Measurements from ENCODE around the gene DNAH1.
"Not testable (repeated sequence)": the region's sequence is repeated elsewhere in the genome, so short reads cannot be mapped to it uniquely, and the experiment has no call there.

The DNAH1 gene

GRCh38 chr3:52284051-52284450 is 32.1 kb upstream of the DNAH1 start:
- peak overlapping the region; percentile 24 for H3K27ac Mint-ChIP-seq
- not testable (repeated sequence) for H3K9me3 Mint-ChIP-seq, H3K36me3 Mint-ChIP-seq, ATAC-seq, H3K4me3 Mint-ChIP-seq, H3K27me3 Mint-ChIP-seq
- H3K4me1 Mint-ChIP-seq: peaks cover 20% of the 10 kb centered on the region

GRCh38 chr3:52286777-52287110 is 29.4 kb upstream of the DNAH1 start:
- Mint-ChIP-seq H3K9me3 (no peaks in the 10 kb centered on the region), H3K4me1 (peaks cover 30% of the 10 kb centered on the region), H3K27me3 (no peaks in the 10 kb centered on the region)

GRCh38 chr3:52288674-52289073 is 27.4 kb upstream of the DNAH1 start:
- Mint-ChIP-seq H3K4me1 (peaks cover 36% of the 10 kb centered on the region), H3K4me3 (peak overlapping the region; percentile 98), H3K27ac (peak overlapping the region; percentile 99), H3K27me3 (no peaks in the 10 kb centered on the region), H3K36me3 (peaks cover 21% of the 10 kb centered on the region), H3K9me3 (no peaks in the 10 kb centered on the region)
- ATAC-seq: no peak

More at GRCh38 chr3:52286777-52287110, 29.4 kb upstream of the DNAH1 start:
- peak overlapping the region; percentile 98 for H3K4me3 Mint-ChIP-seq
- no peak for ATAC-seq
- H3K36me3 Mint-ChIP-seq: peaks cover 7% of the 10 kb centered on the region
- peak overlapping the region; percentile 99 for H3K27ac Mint-ChIP-seq

GRCh38 chr3:52289338-52289746 is 26.8 kb upstream of the DNAH1 start:
- Mint-ChIP-seq H3K4me1 (peaks cover 36% of the 10 kb centered on the region), H3K9me3 (no peaks in the 10 kb centered on the region), H3K27ac (no peak overlapping the region), H3K4me3 (no peak overlapping the region), H3K27me3 (no peaks in the 10 kb centered on the region), H3K36me3 (peaks cover 21% of the 10 kb centered on the region)
- ATAC-seq: no peak

- no peaks in the 10 kb centered on the region for H3K9me3 Mint-ChIP-seq
- no peak overlapping the region for H3K4me3 Mint-ChIP-seq
- H3K36me3 Mint-ChIP-seq: peaks cover 25% of the 10 kb centered on the region
- no peak for ATAC-seq
- H3K4me1 Mint-ChIP-seq: peaks cover 36% of the 10 kb centered on the region
- no peak overlapping the region for H3K27ac Mint-ChIP-seq
- H3K27me3 Mint-ChIP-seq: no peaks in the 10 kb centered on the region
Measured at GRCh38 chr3:52289747-52290595, 26.1 kb upstream of the DNAH1 start.

GRCh38 chr3:52290596-52291507 is 25.3 kb upstream of the DNAH1 start:
- Mint-ChIP-seq H3K27ac (no peak overlapping the region), H3K4me3 (no peak overlapping the region), H3K9me3 (no peaks in the 10 kb centered on the region), H3K4me1 (peaks cover 40% of the 10 kb centered on the region), H3K36me3 (peaks cover 33% of the 10 kb centered on the region), H3K27me3 (no peaks in the 10 kb centered on the region)
- ATAC-seq: no peak

GRCh38 chr3:52291508-52292181 is 24.5 kb upstream of the DNAH1 start:
- H3K36me3 Mint-ChIP-seq: peaks cover 40% of the 10 kb centered on the region
- ATAC-seq: peak; percentile 41
- no peak overlapping the region for H3K27ac Mint-ChIP-seq
- H3K9me3 Mint-ChIP-seq: no peaks in the 10 kb centered on the region
- H3K4me3 Mint-ChIP-seq: no peak overlapping the region
- no peaks in the 10 kb centered on the region for H3K27me3 Mint-ChIP-seq
- H3K4me1 Mint-ChIP-seq: peaks cover 44% of the 10 kb centered on the region

GRCh38 chr3:52292247-52293065 is 23.7 kb upstream of the DNAH1 start:
- Mint-ChIP-seq H3K4me1 (peaks cover 46% of the 10 kb centered on the region), H3K4me3 (no peak overlapping the region), H3K36me3 (peaks cover 41% of the 10 kb centered on the region), H3K27ac (no peak overlapping the region), H3K27me3 (no peaks in the 10 kb centered on the region), H3K9me3 (no peaks in the 10 kb centered on the region)
- ATAC-seq: no peak

GRCh38 chr3:52293491-52294319 is 22.4 kb upstream of the DNAH1 start:
- H3K4me1 Mint-ChIP-seq: peaks cover 50% of the 10 kb centered on the region
- no peak overlapping the region for H3K4me3 Mint-ChIP-seq
- no peak for ATAC-seq
- H3K36me3 Mint-ChIP-seq: peaks cover 41% of the 10 kb centered on the region
- no peak overlapping the region for H3K27ac Mint-ChIP-seq
- H3K9me3 Mint-ChIP-seq: no peaks in the 10 kb centered on the region
- no peaks in the 10 kb centered on the region for H3K27me3 Mint-ChIP-seq

- no peak overlapping the region for H3K4me3 Mint-ChIP-seq
Measured at GRCh38 chr3:52294320-52295150, 21.6 kb upstream of the DNAH1 start.

GRCh38 chr3:52295671-52296208 is 20.4 kb upstream of the DNAH1 start:
- Mint-ChIP-seq H3K9me3 (no peaks in the 10 kb centered on the region), H3K27me3 (no peaks in the 10 kb centered on the region), H3K36me3 (peaks cover 41% of the 10 kb centered on the region), H3K4me3 (no peak overlapping the region), H3K27ac (no peak overlapping the region), H3K4me1 (peaks cover 53% of the 10 kb centered on the region)
- ATAC-seq: no peak

More at GRCh38 chr3:52294320-52295150, 21.6 kb upstream of the DNAH1 start:
- no peak overlapping the region for H3K27ac Mint-ChIP-seq
- H3K27me3 Mint-ChIP-seq: no peaks in the 10 kb centered on the region
- no peaks in the 10 kb centered on the region for H3K9me3 Mint-ChIP-seq
- peaks cover 41% of the 10 kb centered on the region for H3K36me3 Mint-ChIP-seq
- no peak for ATAC-seq
- peaks cover 50% of the 10 kb centered on the region for H3K4me1 Mint-ChIP-seq

GRCh38 chr3:52297242-52298148 is 18.6 kb upstream of the DNAH1 start:
- Mint-ChIP-seq H3K9me3 (no peaks in the 10 kb centered on the region), H3K36me3 (peaks cover 26% of the 10 kb centered on the region), H3K27me3 (no peaks in the 10 kb centered on the region), H3K4me1 (peaks cover 41% of the 10 kb centered on the region), H3K4me3 (no peak overlapping the region), H3K27ac (no peak overlapping the region)
- ATAC-seq: no peak
